PC-9 (cell line): ENCODE data around the gene OTX1. TPM values are rescaled to one million over a fixed set of nuclear protein-coding genes. Genes with fewer than 3 reads are reported as not detected.

Experiments
- BruUV-seq: library from RNA; stranded (reverse); fragments of 400-500 nt; replicated peaks from 2 replicates; lab custom pipeline; 2021; lab: Mats Ljungman, UMichigan
- CTCF ChIA-PET: fragments of 300-600 bp; sonication (Branson Sonifier 250); formaldehyde crosslinking; loops from one replicate; lab custom pipeline; 2022; ENCODE audit warnings: antibody characterized with exemption; lab: Charles Lee
- POLR2A ChIA-PET: fragments of 300-600 bp; sonication (Branson Sonifier 250); formaldehyde crosslinking; loops from one replicate; lab custom pipeline; 2022; ENCODE audit warnings: antibody characterized with exemption; ENCODE audit not compliant: unreplicated experiment; lab: Charles Lee
- DNase-seq, 2 experiments: peaks; one replicate each; pipeline versions ENCODE4 v3.0.0 to v3.0.0-alpha.2; 2015 to 2022; ENCODE audit warnings: mixed read lengths in 1 of 2
- H2AFZ ChIP-seq: fragments of 200-600 bp; sonication (generic); 2 replicates; pipeline ENCODE4 v1.8.1; 2017; ENCODE audit warnings: antibody characterized with exemption
- H3F3A ChIP-seq: fragments of 200-600 bp; sonication (generic); 2 replicates; pipeline ENCODE4 v1.8.1; 2017; ENCODE audit warnings: antibody characterized with exemption, mild to moderate bottlenecking, low read depth; ENCODE audit not compliant: insufficient read depth
- H3K27ac ChIP-seq: fragments of 200-600 bp; sonication (generic); 2 replicates; pipeline ENCODE4 v1.6.1; 2016; ENCODE audit warnings: mixed run types
- H3K27me3 ChIP-seq: fragments of 200-600 bp; sonication (generic); 2 replicates; pipeline ENCODE4 v1.6.1; 2016; ENCODE audit warnings: low read depth, mixed run types; ENCODE audit not compliant: insufficient read depth
- H3K36me3 ChIP-seq: fragments of 200-600 bp; sonication (generic); 2 replicates; pipeline ENCODE4 v1.6.1; 2016; ENCODE audit warnings: low read depth, mixed run types
- H3K4me1 ChIP-seq: fragments of 200-600 bp; sonication (generic); replicated peaks from 2 replicates; pipeline ENCODE4 v1.6.1; 2016; ENCODE audit warnings: mixed run types; ENCODE audit not compliant: insufficient read depth
- H3K4me2 ChIP-seq: fragments of 200-600 bp; sonication (generic); 2 replicates; pipeline ENCODE4 v1.6.1; 2017; ENCODE audit warnings: mixed run types
- H3K4me3 ChIP-seq: fragments of 200-600 bp; sonication (generic); 2 replicates; pipeline ENCODE4 v1.6.1; 2016; ENCODE audit warnings: mixed run types
- H3K79me2 ChIP-seq: fragments of 200-600 bp; sonication (generic); 2 replicates; pipeline ENCODE4 v1.6.1; 2017; ENCODE audit warnings: low read depth, mixed run types
- H3K9me2 ChIP-seq: fragments of 200-600 bp; sonication (generic); 2 replicates; pipeline ENCODE4 v1.8.1; 2017; ENCODE audit warnings: mild to moderate bottlenecking; ENCODE audit not compliant: insufficient read depth
- H3K9me3 ChIP-seq: fragments of 200-600 bp; sonication (generic); 2 replicates; pipeline ENCODE4 v1.8.1; 2016; ENCODE audit warnings: low read depth; ENCODE audit not compliant: insufficient read depth
- H4K20me1 ChIP-seq: fragments of 200-600 bp; sonication (generic); 2 replicates; pipeline ENCODE4 v1.8.1; 2017; ENCODE audit not compliant: insufficient read depth
- EZH2 ChIP-seq: fragments of 200-600 bp; sonication (generic); IDR thresholded peaks from 2 replicates; pipeline ENCODE4 v1.8.0; 2017; ENCODE audit warnings: antibody characterized with exemption, low read depth
- intact Hi-C: fragments of 100-400 bp; cut with micrococcal nuclease; formaldehyde crosslinking; loops from one replicate; pipeline ENCODE4 v1.10.0; 2022; ENCODE audit not compliant: unreplicated experiment
- total RNA-seq: library from RNA; stranded (reverse); gene quantifications from 2 replicates; pipeline ENCODE4 v1.2.3, GENCODE V29; 2021
- TF ChIP-seq, protein P1 (sequence below): fragments of 200-600 bp; sonication (generic); conservative IDR thresholded peaks from 2 replicates; pipeline ENCODE4 v1.6.1; 2017; ENCODE audit warnings: mixed run types, antibody characterized with exemption, mild to moderate bottlenecking, moderate library complexity

The OTX1 gene
- total RNA-seq, 1 experiment from 2014 or later: 6.8 TPM

DNA sequence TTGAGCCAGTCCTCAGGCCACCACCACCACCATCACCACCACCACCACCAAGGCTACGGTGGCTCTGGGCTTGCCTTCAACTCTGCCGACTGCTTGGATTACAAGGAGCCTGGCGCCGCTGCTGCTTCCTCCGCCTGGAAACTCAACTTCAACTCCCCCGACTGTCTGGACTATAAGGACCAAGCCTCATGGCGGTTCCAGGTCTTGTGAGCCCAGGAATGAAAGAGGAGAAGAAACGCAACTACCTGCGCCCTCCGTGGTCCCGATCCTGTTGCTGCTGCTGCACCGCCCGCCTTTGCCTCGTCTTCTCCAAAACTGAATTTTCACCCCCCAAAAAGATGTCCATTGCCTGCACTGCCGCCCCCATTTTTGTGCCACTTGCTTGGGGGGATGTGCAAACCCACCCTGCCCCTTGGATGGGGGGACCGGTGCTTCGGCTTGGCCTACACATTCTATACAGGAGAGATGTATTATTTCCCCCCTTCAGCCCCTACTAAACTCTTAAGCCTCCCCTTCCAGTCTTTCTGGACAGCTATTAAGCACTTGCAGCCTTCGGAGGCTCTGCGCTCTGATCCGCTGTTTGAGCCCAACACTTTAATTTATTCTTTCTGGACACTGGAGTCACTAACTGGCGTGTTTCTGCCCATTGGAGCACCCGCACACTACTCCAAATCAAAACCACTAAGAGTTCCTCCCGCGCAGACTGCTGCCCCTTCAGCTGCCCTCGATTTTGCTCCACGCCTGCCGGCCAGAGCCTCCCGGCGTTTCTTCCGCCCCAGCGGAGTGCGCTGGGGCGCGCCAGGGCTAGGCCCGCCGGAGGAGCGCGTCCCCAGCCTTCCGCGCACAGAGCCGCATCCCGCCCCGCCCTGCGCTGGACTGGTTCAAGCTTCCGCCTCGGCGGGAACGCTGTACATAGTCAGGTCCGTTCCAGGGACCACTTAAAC lies 5.7 kb downstream of the OTX1 start:
- ChIA-PET POLR2A (no interaction called here), CTCF (no interaction called here)
- intact Hi-C loops: no loop called here
- Histone ChIP-seq H3K9me2 (no peaks in the 10 kb centered on the region), H2AFZ (no peak overlapping the region), H3K79me2 (no peaks in the 10 kb centered on the region), H4K20me1 (no peaks in the 10 kb centered on the region), H3K9me3 (no peaks in the 10 kb centered on the region), H3K4me2 (no peak overlapping the region), H3K4me1 (no peaks in the 10 kb centered on the region), H3K27ac (no peak overlapping the region), H3F3A (no peaks in the 10 kb centered on the region; the same call in 1 of the 2 replicates), H3K27me3 (no peaks in the 10 kb centered on the region), H3K4me3 (no peak overlapping the region), H3K36me3 (no peaks in the 10 kb centered on the region)
- no peak for DNase-seq
- no TSS peak for BruUV-seq
- TF ChIP-seq, protein P1, sequence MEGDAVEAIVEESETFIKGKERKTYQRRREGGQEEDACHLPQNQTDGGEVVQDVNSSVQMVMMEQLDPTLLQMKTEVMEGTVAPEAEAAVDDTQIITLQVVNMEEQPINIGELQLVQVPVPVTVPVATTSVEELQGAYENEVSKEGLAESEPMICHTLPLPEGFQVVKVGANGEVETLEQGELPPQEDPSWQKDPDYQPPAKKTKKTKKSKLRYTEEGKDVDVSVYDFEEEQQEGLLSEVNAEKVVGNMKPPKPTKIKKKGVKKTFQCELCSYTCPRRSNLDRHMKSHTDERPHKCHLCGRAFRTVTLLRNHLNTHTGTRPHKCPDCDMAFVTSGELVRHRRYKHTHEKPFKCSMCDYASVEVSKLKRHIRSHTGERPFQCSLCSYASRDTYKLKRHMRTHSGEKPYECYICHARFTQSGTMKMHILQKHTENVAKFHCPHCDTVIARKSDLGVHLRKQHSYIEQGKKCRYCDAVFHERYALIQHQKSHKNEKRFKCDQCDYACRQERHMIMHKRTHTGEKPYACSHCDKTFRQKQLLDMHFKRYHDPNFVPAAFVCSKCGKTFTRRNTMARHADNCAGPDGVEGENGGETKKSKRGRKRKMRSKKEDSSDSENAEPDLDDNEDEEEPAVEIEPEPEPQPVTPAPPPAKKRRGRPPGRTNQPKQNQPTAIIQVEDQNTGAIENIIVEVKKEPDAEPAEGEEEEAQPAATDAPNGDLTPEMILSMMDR: no peak
- TF ChIP-seq EZH2: no peak

- no peaks in the 10 kb centered on the region for H3F3A ChIP-seq
- no peaks in the 10 kb centered on the region for H3K27me3 ChIP-seq
- TF ChIP-seq, protein P1: no peak
- TF ChIP-seq EZH2: no peak
- no peaks in the 10 kb centered on the region for H3K9me3 ChIP-seq
- ChIA-PET POLR2A (no interaction called here), CTCF (no interaction called here)
- intact Hi-C loops: no loop called here
- H3K4me2 ChIP-seq: no peak overlapping the region
- H4K20me1 ChIP-seq: no peaks in the 10 kb centered on the region
- H3K9me2 ChIP-seq: no peaks in the 10 kb centered on the region
- DNase-seq: no peak
- no TSS peak for BruUV-seq
- H3K36me3 ChIP-seq: no peaks in the 10 kb centered on the region
- H3K4me1 ChIP-seq: no peaks in the 10 kb centered on the region
- H3K4me3 ChIP-seq: no peak overlapping the region
- H3K27ac ChIP-seq: no peak overlapping the region
- no peak overlapping the region for H2AFZ ChIP-seq
- H3K79me2 ChIP-seq: no peaks in the 10 kb centered on the region
Measured at GRCh38 chr2:63057249-63058143, 6.9 kb downstream of the OTX1 start.

- ChIA-PET POLR2A (no interaction called here), CTCF (no interaction called here)
- intact Hi-C loops: no loop called here
- H3K27ac ChIP-seq: no peak overlapping the region
- no peak for DNase-seq
- H3F3A ChIP-seq: no peaks in the 10 kb centered on the region
- H2AFZ ChIP-seq: no peak overlapping the region
- no peak overlapping the region for H3K4me3 ChIP-seq
- TF ChIP-seq, protein P1: no peak
- TF ChIP-seq EZH2: no peak
- H3K9me2 ChIP-seq: no peaks in the 10 kb centered on the region
- H3K4me2 ChIP-seq: no peak overlapping the region
- no peaks in the 10 kb centered on the region for H3K27me3 ChIP-seq
- H3K4me1 ChIP-seq: no peaks in the 10 kb centered on the region
- H4K20me1 ChIP-seq: no peaks in the 10 kb centered on the region
- BruUV-seq: no TSS peak
- no peaks in the 10 kb centered on the region for H3K9me3 ChIP-seq
- no peaks in the 10 kb centered on the region for H3K79me2 ChIP-seq
- no peaks in the 10 kb centered on the region for H3K36me3 ChIP-seq
Measured at GRCh38 chr2:63058144-63058920, 7.7 kb downstream of the OTX1 start.
